Right cardiac atrium (tissue), 5 donors: ENCODE data around the gene HDAC5. TPM values are rescaled to one million over a fixed set of nuclear protein-coding genes. Genes with fewer than 3 reads are reported as not detected.
A peak's percentile ranks its signal among the peaks of the same experiment; 100 is the strongest.

ENCODE experiments used
- ATAC-seq, 2 donors: fragments of 200-7000 bp; cut with Tn5 transposase; one replicate each; pipeline versions ENCODE4 v1.8.0 to v1.9.1; 2020; ENCODE audit warnings: moderate library complexity in 2 of 2, mild to moderate bottlenecking in 1 of 2
- DNase-seq, 3 donors: peaks; one replicate each; pipeline ENCODE4 v3.0.0-alpha.2; 2020
- H3K27ac ChIP-seq: one replicate; pipeline ENCODE4 v1.5.1; 2013; ENCODE audit warnings: mild to moderate bottlenecking, low read length, control low read depth, moderate library complexity
- H3K27me3 ChIP-seq: one replicate; pipeline ENCODE4 v1.6.1; 2013; ENCODE audit not compliant: control insufficient read depth, insufficient read depth
- H3K4me1 ChIP-seq: one replicate; pipeline ENCODE4 v1.6.1; 2013; ENCODE audit warnings: low read length; ENCODE audit not compliant: control insufficient read depth, insufficient read depth
- H3K4me3 ChIP-seq: one replicate; pipeline ENCODE4 v1.5.1; 2013; ENCODE audit warnings: low read length, control low read depth
- H3K9me3 ChIP-seq: one replicate; pipeline ENCODE4 v1.6.1; 2013; ENCODE audit warnings: low read length; ENCODE audit not compliant: control insufficient read depth
- WGBS: extraction: QIAGEN DNeasy Blood & Tissue Kit; methylation state at CpG from one replicate; pipeline ENCODE4 v1.1.7; 2013; 5-methylcytosine and 5-hydroxymethylcytosine counted together
- intact Hi-C, 4 donors: fragments of 100-400 bp; cut with DNase I; formaldehyde crosslinking; loops; one replicate each; pipeline versions ENCODE4 v1.11.0 to v1.14.0; 2022 to 2023
- polyA plus RNA-seq: library from polyadenylated mRNA; stranded (reverse); fragments of 200-250 nt; gene quantifications from one replicate; pipeline ENCODE4 v1.2.3, GENCODE V29; 2013
- total RNA-seq, 4 donors: library from RNA; stranded (reverse); fragmentation: NEBNext Ultra II Directional; extraction: Animal tissue kit (Norgen Biotek cat#: 25700); gene quantifications; one replicate each; pipeline ENCODE4 v1.2.1, GENCODE V29; 2021
- donor health status: healthy with polysubstance abuse.
- donor health status: DM: no; HTN: yes; CAD: no.
- donor health status: DM: no; HTN: no; CAD: no.
- donor health status: DM: no; HTN: yes; CAD: no; lungs with severe emphysema.
- donor health status: DM: yes; HTN: yes; CAD: no.

The HDAC5 gene
- total and polyA plus RNA-seq, 5 donors = 47.9 to 89.2 (median 72.4) TPM

DNA sequence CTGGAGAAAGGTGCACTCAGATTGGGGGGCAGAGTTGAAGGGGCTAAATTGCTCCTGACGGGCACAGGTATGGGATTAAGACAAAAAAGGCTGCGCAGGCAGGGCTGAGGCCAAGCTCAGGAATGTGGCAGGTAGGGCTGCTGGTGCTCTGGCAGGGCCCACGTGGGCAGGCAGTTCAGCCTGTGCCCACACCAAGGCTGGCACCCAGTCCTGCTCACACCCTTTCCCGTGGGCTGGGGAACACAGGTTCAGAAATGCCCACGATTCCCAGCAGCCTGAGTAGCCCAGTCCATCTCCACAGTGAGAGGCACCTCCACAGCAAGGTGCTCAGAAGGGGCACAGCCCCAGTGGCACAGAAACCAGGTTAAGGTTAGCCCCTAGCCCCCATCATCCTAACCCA, 4.4 kb downstream of the HDAC5 start:
- Histone ChIP-seq H3K4me1 (peaks cover 13% of the 10 kb centered on the region), H3K27ac (no peak overlapping the region), H3K4me3 (no peak overlapping the region), H3K9me3 (no peaks in the 10 kb centered on the region), H3K27me3 (no peaks in the 10 kb centered on the region)
- ATAC-seq (no peak), DNase-seq (no peak)
- 65% methylated on average over 5 of the region's 5 CpGs for WGBS
- intact Hi-C loops = loop anchor here in 1 of 4 donors (10.0 kb wide), 1 partner anchor 104 kb away; the partner anchor contains the start of gene TMEM101

DNA sequence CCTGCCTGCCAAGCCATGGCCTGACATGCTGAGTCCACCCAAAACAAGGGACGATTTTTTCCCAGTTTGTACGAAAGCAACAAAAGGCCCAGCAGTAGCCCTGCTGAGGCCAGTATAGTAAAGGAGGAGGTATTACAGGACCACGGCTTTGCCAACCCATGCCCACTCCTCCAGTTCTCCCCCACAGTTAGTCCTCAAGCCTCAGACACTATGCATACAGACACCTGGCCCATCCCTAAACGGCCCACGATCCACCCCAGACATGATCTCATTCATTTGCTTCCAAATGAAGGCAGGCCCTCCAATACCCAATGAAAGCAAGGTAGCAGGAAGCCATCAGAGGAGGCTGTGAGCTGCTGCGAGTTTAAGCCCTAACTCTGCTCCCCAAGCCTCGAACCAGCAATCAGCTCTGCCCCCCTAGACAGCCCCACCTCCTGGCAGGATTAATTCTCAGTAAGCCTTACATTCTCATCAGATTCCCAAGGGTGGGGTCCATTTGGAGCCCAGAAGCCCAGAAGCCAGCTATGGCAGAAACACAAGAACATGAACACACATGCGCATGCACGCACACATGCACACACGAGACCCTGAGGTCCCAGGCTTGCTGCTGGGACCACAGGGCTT, 4.9 kb downstream of the HDAC5 start:
- H3K27ac ChIP-seq = no peak overlapping the region
- intact Hi-C loops = loop anchor here in 1 of 4 donors (10.0 kb wide), 1 partner anchor 104 kb away; the partner anchor contains the start of gene TMEM101
- DNase-seq (no peak), ATAC-seq (no peak)
- no peaks in the 10 kb centered on the region for H3K27me3 ChIP-seq
- H3K4me3 ChIP-seq = no peak overlapping the region
- no peaks in the 10 kb centered on the region for H3K9me3 ChIP-seq
- 56% methylated on average over 10 of the region's 10 CpGs for WGBS
- H3K4me1 ChIP-seq = peaks cover 18% of the 10 kb centered on the region

DNA sequence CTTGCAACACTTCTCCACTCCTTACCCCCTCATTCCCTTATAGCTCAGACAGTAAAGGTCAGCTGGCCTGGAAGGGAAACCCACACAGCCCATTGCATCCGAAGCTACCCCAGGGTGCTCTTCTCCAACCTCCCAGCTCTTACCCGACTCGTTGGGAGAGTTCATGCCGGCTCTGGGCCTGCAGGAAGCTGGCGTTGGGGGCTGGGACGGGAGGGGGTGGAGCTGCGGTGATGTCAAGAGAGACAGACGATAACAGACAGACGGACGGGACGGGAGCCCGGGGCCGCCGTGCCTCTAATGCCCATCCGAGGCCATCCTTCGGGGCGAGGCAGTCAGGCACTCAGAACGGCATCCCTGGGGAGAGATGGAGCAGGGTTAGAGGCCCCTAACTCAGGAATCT, 6.1 kb downstream of the HDAC5 start:
- Histone ChIP-seq H3K4me3 (no peak overlapping the region), H3K27ac (no peak overlapping the region), H3K9me3 (no peaks in the 10 kb centered on the region), H3K4me1 (peaks cover 24% of the 10 kb centered on the region), H3K27me3 (no peaks in the 10 kb centered on the region)
- 55% methylated on average over 18 of the region's 18 CpGs for WGBS
- intact Hi-C loops = loop anchor here in 1 of 4 donors (10.0 kb wide), 1 partner anchor 103 kb away; the partner anchor contains the start of gene TMEM101
- no peak for DNase-seq
- ATAC-seq = no peak

DNA sequence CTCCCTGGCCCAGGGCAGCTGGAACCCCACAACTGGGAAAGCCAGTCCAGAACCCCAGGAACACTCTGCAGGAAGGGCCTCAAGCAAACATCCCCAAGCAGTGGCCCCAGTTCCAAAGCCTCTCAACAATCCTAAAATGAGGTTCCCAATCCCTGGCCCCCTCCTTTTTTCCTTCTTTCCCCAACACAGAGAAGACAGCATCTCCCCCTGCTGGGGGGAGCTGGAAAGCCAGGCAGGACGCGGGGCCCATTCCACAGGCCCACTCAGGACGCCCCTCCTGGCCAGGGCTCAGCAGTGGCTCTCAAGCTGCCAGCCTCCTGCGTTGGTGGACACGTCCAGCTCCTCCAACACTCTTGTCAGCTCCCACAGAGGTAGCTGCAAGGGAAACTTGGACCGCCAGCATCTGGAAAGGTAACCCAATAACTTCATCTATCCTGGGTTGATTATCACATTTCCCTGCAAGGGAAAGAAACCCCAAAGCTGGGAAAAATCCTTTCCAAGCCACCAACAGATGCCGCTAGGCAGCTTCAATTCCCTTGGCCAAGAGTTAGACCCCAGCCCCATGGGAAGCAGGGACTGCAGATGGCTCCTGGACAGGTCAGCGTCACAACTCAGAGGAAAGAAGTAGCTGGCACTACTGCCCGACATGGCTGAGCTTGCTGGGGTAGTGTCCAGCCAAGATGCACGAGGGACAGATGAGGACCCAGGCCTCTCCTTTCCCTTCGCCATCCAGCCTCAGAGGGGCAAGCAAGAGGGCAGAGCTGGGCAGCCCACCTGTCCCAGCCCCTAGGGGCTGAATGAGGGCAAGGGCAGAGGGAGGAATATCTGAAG, 7.6 kb downstream of the HDAC5 start:
- 46% methylated on average over 11 of the region's 11 CpGs for WGBS
- Histone ChIP-seq H3K27me3 (no peaks in the 10 kb centered on the region), H3K4me1 (peaks cover 27% of the 10 kb centered on the region), H3K27ac (no peak overlapping the region), H3K9me3 (no peaks in the 10 kb centered on the region), H3K4me3 (no peak overlapping the region)
- no peak for ATAC-seq
- intact Hi-C loops = loop anchor here in 1 of 4 donors (10.0 kb wide), 1 partner anchor 101 kb away; the partner anchor contains the start of gene TMEM101
- DNase-seq = peak; percentile 55 to 75 (median 72)

DNA sequence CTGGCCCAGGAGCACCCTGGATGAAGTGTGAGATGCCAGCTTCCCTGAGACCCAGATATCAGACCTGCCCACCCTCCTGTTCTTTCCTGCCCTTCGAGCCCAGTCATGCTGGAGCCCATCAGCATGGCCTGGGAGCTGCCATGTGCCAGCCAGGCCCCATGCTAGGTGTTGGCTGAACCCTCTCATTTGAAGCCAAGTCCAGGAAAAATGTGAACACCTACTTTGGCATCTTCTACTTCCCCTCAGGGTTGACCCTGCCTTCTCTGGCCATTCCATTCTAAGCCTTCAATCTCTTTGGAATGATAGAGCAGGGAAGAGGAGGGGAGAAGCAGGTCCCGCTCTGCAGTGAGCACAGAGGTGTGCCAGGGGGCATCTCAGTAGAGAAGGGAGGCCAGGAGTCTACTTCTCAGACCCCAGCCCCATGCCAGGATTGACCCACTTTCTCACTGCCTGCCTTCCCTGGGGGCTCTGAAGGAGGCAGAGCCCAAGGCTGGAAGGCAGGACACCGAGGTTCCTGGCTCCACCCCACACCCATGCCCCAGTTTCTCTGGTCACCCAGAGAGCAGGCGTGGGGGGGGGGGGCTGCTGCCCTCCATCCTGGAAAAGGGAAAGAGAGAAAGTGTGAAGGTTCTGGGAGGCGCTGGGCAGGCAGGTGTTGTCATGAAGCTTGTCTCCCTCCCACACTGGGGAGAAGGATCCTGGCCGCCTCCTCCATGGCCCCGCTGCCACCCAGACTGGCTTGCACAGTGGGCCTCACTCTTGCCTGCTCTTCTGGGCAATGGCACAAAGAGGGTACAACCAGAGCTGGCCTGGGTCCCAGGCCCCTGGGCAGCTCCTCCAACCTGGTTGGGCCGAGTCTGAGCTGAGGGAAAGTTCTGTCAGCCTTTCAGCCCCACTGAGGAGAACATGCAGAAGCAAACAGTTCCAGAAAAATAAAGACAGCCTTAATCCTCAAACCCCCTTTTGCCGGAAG, 9.3 kb downstream of the HDAC5 start:
- peaks cover 34% of the 10 kb centered on the region for H3K4me1 ChIP-seq
- no peak for DNase-seq
- 78% methylated on average over 9 of the region's 9 CpGs for WGBS

DNA sequence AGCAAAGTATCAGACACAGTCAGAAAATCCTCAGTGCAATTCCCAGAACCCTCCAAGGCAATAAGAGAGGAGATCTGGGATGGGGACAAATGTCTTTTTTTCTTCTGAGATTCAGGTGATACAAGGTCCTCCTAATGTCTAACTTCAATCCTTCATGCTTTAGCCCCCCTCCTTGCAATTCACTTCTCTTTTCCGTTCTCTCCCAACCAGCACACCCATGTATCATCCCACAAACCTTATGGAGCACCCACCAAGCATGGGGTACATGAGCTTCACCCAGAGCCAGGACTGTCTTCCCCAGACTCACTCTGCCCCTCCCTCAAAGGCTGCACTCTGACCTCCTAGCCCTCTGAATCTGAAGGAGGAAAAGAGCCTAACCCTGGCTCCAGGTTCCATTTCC, 10.1 kb downstream of the HDAC5 start:
- ATAC-seq (no peak), DNase-seq (no peak)
- 80% methylated on average over 1 of the region's 1 CpG for WGBS
- H3K4me1 ChIP-seq = peaks cover 39% of the 10 kb centered on the region
- H3K4me3 ChIP-seq = no peak overlapping the region
- peak overlapping the region; percentile 93 for H3K27ac ChIP-seq
- H3K9me3 ChIP-seq = no peaks in the 10 kb centered on the region
- intact Hi-C loops = loop anchor here in 1 of 4 donors (10.0 kb wide), 1 partner anchor 99 kb away; the partner anchor contains the start of gene TMEM101
- no peaks in the 10 kb centered on the region for H3K27me3 ChIP-seq

More for the DNA sequence above, 9.3 kb downstream of the HDAC5 start:
- Histone ChIP-seq H3K4me3 (no peak overlapping the region), H3K27me3 (no peaks in the 10 kb centered on the region), H3K27ac (peak overlapping the region; percentile 35), H3K9me3 (no peaks in the 10 kb centered on the region)
- no peak for ATAC-seq
- intact Hi-C loops = loop anchor here in 1 of 4 donors (10.0 kb wide), 1 partner anchor 99 kb away; the partner anchor contains the start of gene TMEM101

DNA sequence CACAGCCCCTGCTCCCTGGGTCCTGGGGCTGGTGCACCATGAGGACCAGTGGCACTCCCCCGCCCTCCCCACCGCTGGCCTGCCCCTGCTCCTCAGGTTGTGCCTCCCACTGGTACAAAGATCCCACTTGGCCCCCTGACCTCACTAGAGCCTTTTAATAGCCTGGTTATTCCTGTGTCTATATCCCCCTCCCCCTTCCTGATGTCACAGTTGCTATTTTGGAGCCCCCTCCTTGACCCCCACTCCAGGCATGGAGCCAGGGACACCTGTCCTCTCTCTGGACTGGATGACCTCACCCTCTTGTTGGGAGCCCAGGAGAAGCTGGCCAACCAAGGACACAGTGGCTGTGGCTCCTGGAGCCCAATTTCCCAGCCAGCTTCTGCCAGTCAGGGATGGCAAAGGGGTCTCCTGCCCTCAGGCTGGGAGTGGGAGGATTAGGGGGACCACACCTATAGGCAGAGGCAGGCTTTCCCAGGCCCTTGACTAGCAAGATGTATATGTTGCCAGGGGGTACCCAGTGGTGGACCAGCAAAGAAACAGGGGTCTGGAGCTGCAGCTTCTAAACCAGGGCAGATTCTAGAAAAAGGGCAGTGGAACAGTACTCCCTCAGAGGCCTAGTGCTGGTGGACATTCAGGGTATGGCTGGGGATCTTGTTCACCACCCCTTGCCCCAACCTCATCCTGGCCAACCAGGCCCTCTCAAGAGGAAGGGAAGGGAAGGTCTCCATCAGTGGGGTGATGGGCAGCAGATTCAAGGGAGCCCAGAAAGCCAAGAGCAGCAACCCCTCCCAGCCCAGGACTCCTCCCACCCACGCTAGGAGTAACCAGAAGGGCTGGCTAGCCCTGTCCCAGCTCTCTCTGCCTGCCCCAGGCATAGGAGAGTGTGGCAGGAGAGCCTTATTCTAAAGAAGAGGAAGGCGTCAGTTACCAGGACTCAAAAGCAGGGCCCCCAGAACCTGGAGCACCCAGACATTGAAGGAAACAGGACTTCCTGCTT, 10.9 kb downstream of the HDAC5 start:
- ATAC-seq = peak; percentile 24 to 39

DNA sequence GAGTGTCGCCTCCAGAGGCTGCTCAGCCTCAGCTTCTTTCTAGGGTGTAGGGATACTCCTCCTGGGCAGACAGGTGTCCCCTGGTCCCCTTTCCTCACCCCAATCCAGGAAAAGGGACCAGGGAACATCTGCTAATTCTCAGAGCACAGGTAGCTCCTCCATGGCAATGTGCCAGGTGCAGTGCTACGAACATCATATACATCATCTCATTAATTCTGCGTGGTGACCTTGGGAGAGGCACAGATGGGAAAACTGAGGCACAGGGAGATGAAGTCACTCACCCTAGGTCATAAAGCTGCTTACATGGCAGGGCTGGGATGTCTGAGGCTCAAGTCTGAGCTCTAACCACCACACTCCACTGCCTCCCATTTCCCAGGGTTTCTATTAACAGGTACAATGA, 11.7 kb downstream of the HDAC5 start:
- DNase-seq = no peak
- intact Hi-C loops = loop anchor here in 1 of 4 donors (10.0 kb wide), 1 partner anchor 97 kb away; the partner anchor contains the start of gene TMEM101
- no peak for ATAC-seq
- Histone ChIP-seq H3K4me1 (peaks cover 47% of the 10 kb centered on the region), H3K27ac (peak overlapping the region; percentile 77), H3K4me3 (no peak overlapping the region), H3K27me3 (no peaks in the 10 kb centered on the region), H3K9me3 (no peaks in the 10 kb centered on the region)
- WGBS = 64% methylated on average over 3 of the region's 3 CpGs

More for the DNA sequence above, 10.9 kb downstream of the HDAC5 start:
- DNase-seq = peak; percentile 73 to 86 (median 82)
- Histone ChIP-seq H3K27ac (peak overlapping the region; percentile 93), H3K27me3 (no peaks in the 10 kb centered on the region), H3K9me3 (no peaks in the 10 kb centered on the region), H3K4me3 (no peak overlapping the region), H3K4me1 (peaks cover 47% of the 10 kb centered on the region)
- 54% methylated on average over 4 of the region's 4 CpGs for WGBS
- intact Hi-C loops = loop anchor here in 1 of 4 donors (10.0 kb wide), 1 partner anchor 98 kb away; the partner anchor contains the start of gene TMEM101

DNA sequence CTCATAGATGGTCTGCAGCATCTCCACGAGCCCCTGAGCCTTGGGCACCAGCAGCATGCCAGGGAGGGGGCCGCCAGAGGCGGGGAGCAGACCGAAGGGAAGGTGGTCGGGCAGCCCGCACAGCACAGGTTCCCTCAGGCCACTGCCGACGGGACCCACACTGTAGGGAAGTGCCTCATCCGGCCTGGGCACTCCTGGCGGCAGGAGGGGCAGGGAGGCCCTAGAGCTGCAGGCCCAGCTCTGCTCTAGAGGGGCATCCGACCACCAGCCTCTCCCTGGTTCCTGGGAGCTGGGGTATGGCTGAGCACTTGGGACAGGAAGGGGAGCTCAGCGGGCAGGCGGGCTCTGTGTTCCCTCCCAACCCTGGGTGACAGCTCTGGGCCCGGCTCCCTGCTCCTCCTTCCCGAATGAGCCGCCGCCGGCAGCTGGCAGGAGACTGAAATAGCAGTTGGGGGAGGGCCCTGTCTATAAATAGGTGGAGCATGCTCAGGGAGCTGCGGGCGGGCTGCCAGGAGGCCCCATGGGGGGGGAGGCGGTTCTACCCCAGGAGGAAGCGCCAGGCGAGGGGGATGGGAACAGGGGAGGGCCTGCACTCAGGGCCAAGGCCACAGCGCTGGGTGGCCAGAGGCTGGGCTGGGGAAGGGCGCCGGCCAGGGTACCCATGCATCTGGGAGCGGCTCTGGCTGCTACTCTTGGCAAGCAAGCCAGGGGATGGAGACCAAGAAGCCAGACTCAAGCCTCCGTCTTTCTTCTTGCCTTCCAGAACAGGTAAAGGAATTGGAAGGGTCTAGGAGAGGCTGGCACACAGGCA, 12.4 kb downstream of the HDAC5 start:
- 2% methylated on average over 28 of the region's 28 CpGs for WGBS
- H3K4me1 ChIP-seq = peaks cover 47% of the 10 kb centered on the region
- peak; percentile 99 to 100 (median 100) for DNase-seq

More for the DNA sequence above, 12.4 kb downstream of the HDAC5 start:
- Histone ChIP-seq H3K27me3 (no peaks in the 10 kb centered on the region), H3K4me3 (peak overlapping the region; percentile 52), H3K27ac (peak overlapping the region; percentile 89), H3K9me3 (no peaks in the 10 kb centered on the region)
- intact Hi-C loops = loop anchor here in 1 of 4 donors (10.0 kb wide), 1 partner anchor 96 kb away; the partner anchor contains the start of gene TMEM101
- ATAC-seq = peak; percentile 86 to 88
